Epithelial cell of umbilical artery (primary cell): ENCODE results near the gene OSTM1. TPM values are rescaled to one million over a fixed set of nuclear protein-coding genes. Genes with fewer than 3 reads are reported as not detected.

Experiments used
- total RNA-seq: library from RNA; depleted of rRNA; stranded (reverse); fragments of >200 nt; gene quantifications from 2 replicates; pipeline ENCODE4 v1.2.3, GENCODE V29; 2014

Gene OSTM1
- 13.0 and 145 TPM in 2 replicates for total RNA-seq

DNA sequence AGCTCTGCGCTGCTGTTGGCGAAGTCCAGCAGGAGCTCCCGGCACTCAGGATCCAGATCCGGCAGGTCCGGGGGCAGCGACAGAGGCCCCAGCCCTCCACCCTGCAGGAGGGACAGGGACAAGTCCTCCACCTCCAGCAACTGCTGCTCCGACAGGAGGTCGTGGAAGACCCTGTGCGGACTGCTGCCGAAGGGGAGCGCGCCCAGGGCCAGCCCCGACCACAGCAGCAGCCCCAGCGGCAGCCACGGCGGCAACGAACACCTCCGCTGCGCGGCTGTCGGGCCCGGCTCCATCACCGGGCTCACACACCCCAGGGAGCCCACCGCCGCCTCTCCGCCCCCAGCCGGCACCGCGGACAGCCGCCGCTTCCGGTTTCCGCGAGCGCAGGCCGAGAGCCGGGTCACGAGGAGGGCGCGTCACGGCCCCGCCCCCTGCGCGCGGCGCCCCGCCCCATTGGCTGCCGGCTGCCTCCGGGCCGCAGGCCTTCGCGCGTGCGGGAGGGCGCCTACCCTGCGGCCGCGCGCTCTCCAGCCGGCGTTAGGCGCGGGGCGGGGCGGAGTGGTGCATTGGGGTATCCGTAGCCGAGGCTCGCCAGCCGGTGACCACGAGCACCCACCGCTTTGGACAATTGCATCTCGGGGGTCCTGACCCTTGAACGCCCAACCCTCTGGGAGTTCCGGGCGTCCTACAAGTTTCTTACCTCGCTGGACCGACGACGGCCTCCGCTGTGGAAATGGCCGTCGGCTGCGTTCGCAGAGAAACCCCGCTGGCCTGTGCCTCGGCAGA, at the start of gene OSTM1:
Gene OSTM1 (minus strand): TSS at position 383 of the 786 bp plus-strand sequence. CDS start 90 bp downstream, at position 293.

Other genes with a start within 250 kb of the OSTM1 start
- gene SEC63, start 116.5 kb downstream of the OSTM1 start, total RNA-seq = 14.3 and 17.2 TPM in 2 replicates
- not detected in 2 replicates for gene NR2E1, start 91.3 kb upstream of the OSTM1 start, total RNA-seq
- gene SNX3, start 186.3 kb upstream of the OSTM1 start, total RNA-seq = 148 and 274 TPM in 2 replicates
- 2.3 and 5.3 TPM in 2 replicates for gene AFG1L, start 220.3 kb upstream of the OSTM1 start, total RNA-seq